HepG2 (cell line): ENCODE data around the gene ACAD11. TPM values are rescaled to one million over a fixed set of nuclear protein-coding genes. Genes with fewer than 3 reads are reported as not detected.

Experiments
- ATF2 ChIP-seq: sonication (generic); formaldehyde crosslinking; IDR thresholded peaks from 2 replicates; pipeline ENCODE4 v1.4.0; 2020; ENCODE audit warnings: missing genetic modification reagents
- CENPBD1 ChIP-seq: sonication (generic); formaldehyde crosslinking; IDR thresholded peaks from 2 replicates; pipeline ENCODE4 v1.8.0; 2022; ENCODE audit warnings: missing genetic modification reagents, low read depth, mild to moderate bottlenecking, borderline replicate concordance
- NKX3-1 ChIP-seq: sonication (generic); formaldehyde crosslinking; IDR thresholded peaks from 2 replicates; pipeline ENCODE4 v1.5.0; 2020; ENCODE audit warnings: missing genetic modification reagents
- SMARCE1 ChIP-seq: fragments of 450-650 bp; IDR thresholded peaks from 2 replicates; pipeline ENCODE4 v1.6.1; 2017; ENCODE audit warnings: borderline replicate concordance
- STAT6 ChIP-seq: sonication (generic); formaldehyde crosslinking; IDR thresholded peaks from 2 replicates; pipeline ENCODE4 v1.4.0; 2020; ENCODE audit warnings: missing genetic modification reagents, mild to moderate bottlenecking, borderline replicate concordance
- ZNF124 ChIP-seq: sonication (generic); formaldehyde crosslinking; IDR thresholded peaks from 2 replicates; pipeline ENCODE4 v1.4.0; 2020; ENCODE audit warnings: missing genetic modification reagents
- ZNF292 ChIP-seq: sonication (generic); formaldehyde crosslinking; IDR thresholded peaks from 2 replicates; pipeline ENCODE4 v1.8.1; 2022; ENCODE audit warnings: mild to moderate bottlenecking, low read depth, missing genetic modification reagents, borderline replicate concordance
- ZNF326 ChIP-seq: sonication (generic); formaldehyde crosslinking; IDR thresholded peaks from 2 replicates; pipeline ENCODE4 v1.4.0; 2020; ENCODE audit warnings: missing genetic modification reagents, borderline replicate concordance
- ZNF33A ChIP-seq: sonication (generic); formaldehyde crosslinking; IDR thresholded peaks from 2 replicates; pipeline ENCODE4 v1.5.1; 2020; ENCODE audit warnings: missing genetic modification reagents, mild to moderate bottlenecking, moderate library complexity, borderline replicate concordance
- ZNF580 ChIP-seq: IDR thresholded peaks from 2 replicates; pipeline ENCODE4 v1.6.1; 2016; ENCODE audit warnings: low read depth, borderline replicate concordance
- ZNF609 ChIP-seq: sonication (generic); formaldehyde crosslinking; IDR thresholded peaks from 2 replicates; pipeline ENCODE4 v1.4.0; 2020; ENCODE audit warnings: mild to moderate bottlenecking, missing genetic modification reagents, borderline replicate concordance
- ZNF891 ChIP-seq: sonication (generic); formaldehyde crosslinking; IDR thresholded peaks from 2 replicates; pipeline ENCODE4 v1.5.0; 2020; ENCODE audit warnings: mild to moderate bottlenecking, missing genetic modification reagents
- polyA plus RNA-seq, 8 experiments: library from polyadenylated mRNA; depleted of rRNA in 3 of 8; stranded (reverse) in 7 of 8; unstranded in 1 of 8; fragments of >200 nt; fragmentation: Illumina TruSeq in 4 of 8; extraction: Trizol in 4 of 8; gene quantifications; 2 replicates each; pipeline versions ENCODE4 v1.2.1 to v1.2.3, GENCODE V29; 2011 to 2016; ENCODE audit warnings: low read depth in 4 of 8, missing spikeins in 1 of 8, mixed read lengths in 1 of 8; ENCODE audit not compliant: insufficient read depth in 1 of 8
- total RNA-seq, 5 experiments: library from RNA; depleted of rRNA; stranded (reverse); fragments of >200 nt; fragmentation: Illumina TruSeq; extraction: Trizol; gene quantifications; 2 replicates each; pipeline ENCODE4 v1.2.3, GENCODE V29; 2016; ENCODE audit warnings: low read depth in 1 of 5
- TF ChIP-seq, protein P1 (sequence below): sonication (generic); formaldehyde crosslinking; IDR thresholded peaks from 2 replicates; pipeline ENCODE4 v1.4.0; 2020; ENCODE audit warnings: mild to moderate bottlenecking, missing genetic modification reagents
- TF ChIP-seq, protein P2 (sequence below): sonication (generic); formaldehyde crosslinking; IDR thresholded peaks from 2 replicates; pipeline ENCODE4 v1.4.0; 2020; ENCODE audit warnings: missing genetic modification reagents, borderline replicate concordance

ACAD11 gene
- total and polyA plus RNA-seq, 2 of the 13 experiments (the other 11 are each of a cell fraction or from before 2014, with no cell fraction given): 30.6 to 56.9 TPM

DNA sequence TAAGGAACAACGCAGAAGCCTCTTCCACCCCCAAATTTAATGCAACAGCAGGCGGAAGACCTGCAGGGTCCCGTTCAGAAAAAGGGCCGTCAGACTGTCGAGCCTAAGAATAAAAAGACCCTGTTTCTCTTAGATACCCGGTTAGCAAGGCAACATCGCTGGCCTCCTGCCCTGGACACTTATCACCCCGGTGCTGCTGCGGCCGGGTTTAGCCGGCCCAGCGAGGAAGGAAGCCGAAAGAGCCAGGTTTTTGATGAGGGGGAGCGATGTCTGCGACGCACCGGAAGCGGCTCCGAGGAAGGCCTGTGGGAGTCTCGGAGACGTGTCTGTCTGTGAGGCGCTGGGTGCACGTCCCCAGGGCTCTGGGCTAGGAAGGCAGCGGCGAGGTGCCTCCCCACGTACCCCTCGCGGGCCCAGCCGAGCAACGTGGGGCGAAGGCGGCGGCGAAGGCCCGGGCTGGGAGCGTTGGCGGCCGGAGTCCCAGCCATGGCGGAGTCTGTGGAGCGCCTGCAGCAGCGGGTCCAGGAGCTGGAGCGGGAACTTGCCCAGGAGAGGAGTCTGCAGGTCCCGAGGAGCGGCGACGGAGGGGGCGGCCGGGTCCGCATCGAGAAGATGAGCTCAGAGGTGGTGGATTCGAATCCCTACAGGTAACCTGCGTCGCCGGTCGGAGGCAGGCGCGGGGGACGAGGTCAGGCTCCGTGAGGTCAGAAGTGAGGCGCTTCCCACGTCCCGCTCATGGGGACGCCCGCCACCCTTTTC lies 622 bp upstream of the ACAD11 start, which contains the start of gene UBA5 (continued):
- TF ChIP-seq CENPBD1 (CRISPR knock-in tag) (no peak; the same call in 1 of the 2 replicates), ZNF891 (peak; percentile 66; the same call in 1 of the 2 replicates), NKX3-1 (no peak; the same call in 1 of the 2 replicates), ZNF580 (no peak; the same call in 1 of the 2 replicates), STAT6 (CRISPR knock-in tag) (no peak), ZNF292 (CRISPR knock-in tag) (no peak; the same call in 1 of the 2 replicates), SMARCE1 (no peak), ZNF33A (CRISPR knock-in tag) (no peak), ZNF326 (CRISPR knock-in tag) (no peak), ATF2 (no peak), ZNF609 (no peak), ZNF124 (no peak)
- TF ChIP-seq, protein P1, sequence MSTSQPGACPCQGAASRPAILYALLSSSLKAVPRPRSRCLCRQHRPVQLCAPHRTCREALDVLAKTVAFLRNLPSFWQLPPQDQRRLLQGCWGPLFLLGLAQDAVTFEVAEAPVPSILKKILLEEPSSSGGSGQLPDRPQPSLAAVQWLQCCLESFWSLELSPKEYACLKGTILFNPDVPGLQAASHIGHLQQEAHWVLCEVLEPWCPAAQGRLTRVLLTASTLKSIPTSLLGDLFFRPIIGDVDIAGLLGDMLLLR (CRISPR knock-in tag): peak; percentile 36; the same call in 1 of the 2 replicates
- TF ChIP-seq, protein P2, sequence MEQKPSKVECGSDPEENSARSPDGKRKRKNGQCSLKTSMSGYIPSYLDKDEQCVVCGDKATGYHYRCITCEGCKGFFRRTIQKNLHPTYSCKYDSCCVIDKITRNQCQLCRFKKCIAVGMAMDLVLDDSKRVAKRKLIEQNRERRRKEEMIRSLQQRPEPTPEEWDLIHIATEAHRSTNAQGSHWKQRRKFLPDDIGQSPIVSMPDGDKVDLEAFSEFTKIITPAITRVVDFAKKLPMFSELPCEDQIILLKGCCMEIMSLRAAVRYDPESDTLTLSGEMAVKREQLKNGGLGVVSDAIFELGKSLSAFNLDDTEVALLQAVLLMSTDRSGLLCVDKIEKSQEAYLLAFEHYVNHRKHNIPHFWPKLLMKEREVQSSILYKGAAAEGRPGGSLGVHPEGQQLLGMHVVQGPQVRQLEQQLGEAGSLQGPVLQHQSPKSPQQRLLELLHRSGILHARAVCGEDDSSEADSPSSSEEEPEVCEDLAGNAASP: no peak
